ENCODE results near the gene FSCN2. TPM values are rescaled to one million over a fixed set of nuclear protein-coding genes. Genes with fewer than 3 reads are reported as not detected.
A peak's percentile ranks its signal among the peaks of the same experiment; 100 is the strongest.

Gene FSCN2
- total RNA-seq, 2 donors from 2014 or later, result 2.3 to 4.9 TPM

DNA sequence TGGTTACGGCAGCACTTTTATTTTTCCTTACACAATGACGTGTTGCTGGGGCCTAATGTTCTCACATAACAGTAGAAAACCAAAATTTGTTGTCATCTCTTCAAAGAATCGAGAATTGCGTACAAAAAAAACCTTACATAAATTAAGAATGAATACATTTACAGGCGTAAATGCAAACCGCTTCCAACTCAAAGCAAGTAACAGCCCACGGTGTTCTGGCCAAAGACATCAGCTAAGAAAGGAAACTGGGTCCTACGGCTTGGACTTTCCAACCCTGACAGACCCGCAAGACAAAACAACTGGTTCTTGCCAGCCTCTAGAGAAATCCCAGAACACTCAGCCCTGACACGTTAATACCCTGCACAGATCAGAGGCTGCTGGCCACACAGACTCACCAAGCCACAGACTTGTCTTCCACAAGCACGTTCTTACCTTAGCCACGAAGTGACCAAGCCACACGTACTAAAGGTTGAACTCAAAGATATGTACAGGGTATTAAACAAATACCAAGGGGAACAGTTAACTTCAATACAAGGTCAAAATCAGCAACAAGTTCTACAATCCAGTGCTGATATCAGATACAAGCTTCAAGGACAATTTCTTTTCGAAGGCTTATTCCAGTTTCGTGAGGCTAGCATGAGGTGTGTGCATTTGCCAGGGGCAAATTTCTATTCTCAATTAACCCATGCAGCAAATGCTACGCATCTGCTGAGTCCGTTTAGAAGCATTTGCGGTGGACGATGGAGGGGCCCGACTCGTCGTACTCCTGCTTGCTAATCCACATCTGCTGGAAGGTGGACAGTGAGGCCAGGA lies 18.0 kb upstream of the FSCN2 start:
- intact Hi-C loops (cut with DNase I, micrococcal nuclease), result no loop called here
- DNase-seq (peak in 1 of 2 donors; percentile 19), ATAC-seq (no peak)

DNA sequence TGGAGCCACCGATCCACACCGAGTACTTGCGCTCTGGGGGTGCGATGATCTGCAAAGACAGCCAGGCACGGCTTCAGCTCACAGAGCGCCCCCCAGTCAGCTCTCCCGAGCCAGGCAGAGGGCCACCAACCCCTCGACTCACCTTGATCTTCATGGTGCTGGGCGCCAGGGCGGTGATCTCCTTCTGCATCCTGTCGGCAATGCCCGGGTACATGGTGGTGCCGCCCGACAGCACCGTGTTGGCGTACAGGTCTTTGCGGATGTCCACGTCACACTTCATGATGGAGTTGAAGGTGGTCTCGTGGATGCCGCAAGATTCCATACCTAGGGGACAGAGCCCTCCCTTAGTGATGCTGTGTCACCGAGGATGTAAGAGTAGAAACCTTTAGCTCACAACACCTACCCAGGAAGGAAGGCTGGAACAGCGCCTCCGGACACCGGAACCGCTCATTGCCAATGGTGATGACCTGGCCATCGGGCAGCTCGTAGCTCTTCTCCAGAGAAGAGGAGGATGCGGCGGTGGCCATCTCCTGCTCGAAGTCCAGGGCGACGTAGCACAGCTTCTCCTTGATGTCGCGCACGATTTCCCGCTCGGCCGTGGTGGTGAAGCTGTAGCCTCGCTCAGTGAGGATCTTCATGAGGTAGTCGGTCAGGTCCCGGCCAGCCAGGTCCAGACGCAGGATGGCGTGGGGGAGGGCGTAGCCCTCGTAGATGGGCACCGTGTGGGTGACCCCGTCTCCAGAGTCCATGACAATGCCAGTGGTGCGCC lies 17.2 kb upstream of the FSCN2 start:
- ATAC-seq, result no peak
- DNase-seq, result peak; percentile 37 to 52

DNA sequence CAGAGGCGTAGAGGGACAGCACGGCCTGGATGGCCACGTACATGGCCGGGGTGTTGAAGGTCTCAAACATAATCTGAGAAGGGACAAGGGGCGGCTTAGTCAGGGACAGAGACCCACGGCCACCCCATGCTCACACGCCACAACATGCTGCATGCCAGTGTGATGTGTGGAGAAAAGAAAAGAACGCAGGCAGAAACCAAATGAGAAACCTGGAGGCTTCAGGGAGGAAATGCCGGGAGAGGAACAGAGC lies 16.7 kb upstream of the FSCN2 start:
- intact Hi-C loops (cut with DNase I, micrococcal nuclease), result no loop called here
- ATAC-seq, result no peak
- no peak for DNase-seq

More for the DNA sequence above, 17.2 kb upstream of the FSCN2 start:
- intact Hi-C loops (cut with DNase I, micrococcal nuclease), result no loop called here

DNA sequence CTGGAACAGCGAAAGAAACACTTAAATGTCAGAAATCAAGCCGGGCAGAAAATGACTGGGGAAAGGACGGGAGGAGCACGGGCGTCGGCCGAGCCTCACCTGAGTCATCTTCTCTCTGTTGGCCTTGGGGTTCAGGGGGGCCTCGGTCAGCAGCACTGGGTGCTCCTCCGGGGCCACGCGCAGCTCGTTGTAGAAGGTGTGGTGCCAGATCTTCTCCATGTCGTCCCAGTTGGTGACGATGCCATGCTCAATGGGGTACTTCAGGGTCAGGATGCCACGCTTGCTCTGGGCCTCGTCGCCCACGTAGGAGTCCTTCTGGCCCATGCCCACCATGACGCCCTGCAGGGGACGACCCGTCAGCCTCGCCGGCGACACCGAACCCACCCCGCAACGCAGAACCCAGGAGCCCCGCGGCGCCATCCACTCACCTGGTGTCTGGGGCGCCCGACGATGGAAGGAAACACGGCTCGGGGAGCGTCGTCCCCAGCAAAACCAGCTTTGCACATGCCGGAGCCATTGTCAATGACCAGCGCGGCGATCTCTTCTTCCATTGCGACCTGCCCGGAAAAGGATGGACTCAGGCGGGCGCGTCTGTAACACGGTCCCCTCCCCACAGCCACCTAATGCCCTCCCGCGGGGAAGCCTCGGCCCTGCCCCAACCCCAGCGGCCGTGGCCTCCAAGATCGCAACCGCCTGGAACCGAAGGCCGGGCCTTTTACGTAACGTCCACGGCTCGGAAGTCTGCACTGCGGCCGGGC lies 16.2 kb upstream of the FSCN2 start:
- ATAC-seq (peak; percentile 0), DNase-seq (peak; percentile 40 to 50)
- intact Hi-C loops (cut with DNase I, micrococcal nuclease), result no loop called here

DNA sequence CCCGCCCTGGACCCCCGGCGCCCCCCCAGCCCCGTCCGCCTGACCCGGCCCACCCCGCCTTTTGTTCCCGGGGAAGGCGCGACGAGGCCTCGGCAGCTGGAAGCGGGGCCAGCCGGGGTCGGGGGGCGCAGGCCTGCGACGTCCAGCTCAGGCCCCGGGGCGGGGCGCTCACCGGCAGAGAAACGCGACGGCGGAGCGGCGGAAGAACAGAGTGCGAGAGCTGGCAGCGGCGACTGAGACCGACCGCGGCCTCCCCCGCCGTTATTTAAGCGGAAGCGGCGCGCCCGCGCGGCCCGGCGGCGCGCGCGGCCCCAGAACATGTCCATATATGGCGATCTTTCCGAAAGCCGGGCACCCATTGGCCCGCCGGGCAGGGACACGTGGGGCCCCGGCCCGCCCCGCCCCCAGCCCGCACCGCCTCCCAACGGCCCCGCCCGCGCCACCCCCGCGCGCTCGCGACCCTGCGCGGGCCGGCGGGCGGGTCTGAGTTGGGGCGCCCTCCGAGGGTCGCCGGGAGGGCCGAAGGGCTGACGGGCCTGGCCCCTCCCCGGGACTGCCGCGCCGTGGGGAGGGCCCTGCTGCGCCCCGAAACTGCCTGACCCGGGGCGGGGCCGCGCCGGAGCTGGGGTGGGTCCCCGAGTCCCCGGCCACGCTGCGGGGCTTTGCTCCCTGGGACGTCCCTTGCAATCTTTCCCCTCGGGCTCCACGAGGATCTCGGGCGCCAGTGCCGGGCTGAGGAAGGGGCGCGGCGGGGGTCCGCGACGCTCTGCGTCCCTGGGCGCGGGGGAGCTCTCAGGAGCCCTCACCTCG lies 15.4 kb upstream of the FSCN2 start, which contains the start of gene ACTG1:
Gene ACTG1 (minus strand): TSS at position 238 of the 810 bp plus-strand sequence. CDS start 445 bp downstream, outside the sequence.
- peak; percentile 93 for DNase-seq
- intact Hi-C loops (cut with DNase I, micrococcal nuclease), result no loop called here
- ATAC-seq, result peak; percentile 48

DNA sequence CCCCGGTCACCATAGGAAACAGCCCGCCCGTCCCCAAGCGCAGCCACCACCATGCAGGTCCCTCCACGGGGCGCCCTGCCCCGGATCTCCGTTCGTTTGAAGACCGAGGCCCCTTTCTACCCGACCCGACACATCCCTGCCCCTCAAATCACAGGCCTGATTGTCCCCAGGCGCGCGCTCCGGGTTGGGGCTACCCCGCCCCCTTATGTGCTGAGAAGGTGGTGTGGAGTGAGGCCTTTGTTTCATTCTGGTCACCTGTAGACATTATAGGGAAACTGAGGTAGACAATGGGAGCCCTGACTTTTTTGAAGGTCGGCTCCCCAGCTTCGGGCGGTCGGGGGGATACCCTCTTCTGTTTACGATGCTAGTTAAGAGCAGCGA lies 14.8 kb upstream of the FSCN2 start:
- intact Hi-C loops (cut with DNase I, micrococcal nuclease), result no loop called here
- peak; percentile 74 to 77 for DNase-seq
- ATAC-seq, result peak; percentile 27

DNA sequence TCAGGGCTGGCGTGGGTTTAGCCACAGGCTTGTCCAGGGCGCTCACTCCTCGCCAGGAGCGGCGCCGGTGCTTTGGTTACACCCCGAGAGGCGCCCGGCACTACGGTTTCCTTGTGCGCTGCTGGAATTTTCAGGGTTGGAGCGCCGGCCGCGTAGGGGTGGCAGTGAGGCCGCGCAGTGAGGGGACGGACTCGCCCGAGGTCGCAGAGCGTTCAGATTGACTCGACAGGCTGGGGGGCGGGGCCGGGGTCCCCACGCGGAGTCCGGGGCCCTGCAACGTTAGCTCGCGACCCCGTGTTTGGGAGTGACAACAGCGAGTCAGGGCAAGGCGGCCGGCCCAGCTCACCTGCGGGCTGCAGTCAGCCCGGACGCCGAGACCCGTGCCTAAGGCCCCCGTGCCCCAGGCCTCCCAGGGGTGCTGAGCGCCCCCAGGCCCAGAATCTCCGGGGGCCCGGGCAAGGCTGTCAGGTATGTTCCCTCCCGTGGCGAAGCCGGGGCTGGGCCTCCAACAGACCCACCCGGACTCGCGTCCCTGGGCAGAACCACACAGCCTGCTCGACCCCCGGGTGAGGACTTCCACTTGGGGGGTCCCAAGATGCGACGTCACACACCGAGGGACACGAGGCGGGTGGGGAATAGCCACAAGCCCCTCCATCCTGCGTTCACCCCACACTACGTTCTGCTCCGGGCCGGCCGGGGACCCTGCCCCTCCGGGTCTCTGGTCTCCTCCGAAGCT lies 14.3 kb upstream of the FSCN2 start:
- DNase-seq (peak; percentile 54 to 80), ATAC-seq (peak; percentile 37)
- intact Hi-C loops (cut with DNase I, micrococcal nuclease), result no loop called here

DNA sequence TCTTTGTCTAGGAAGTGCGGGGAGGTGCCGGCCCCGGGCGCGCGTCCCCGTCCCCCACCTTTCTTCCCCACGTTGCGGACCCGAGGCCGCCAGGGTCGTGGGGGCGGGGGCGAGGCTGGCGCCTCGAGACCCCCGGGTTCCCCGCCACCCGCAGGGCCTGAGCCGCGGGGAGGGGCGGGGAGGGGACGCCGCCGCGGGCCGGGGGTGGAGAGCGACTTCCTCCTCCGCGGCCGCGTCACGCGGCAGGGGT lies 13.8 kb upstream of the FSCN2 start:
- intact Hi-C loops (cut with DNase I, micrococcal nuclease), result no loop called here

DNA sequence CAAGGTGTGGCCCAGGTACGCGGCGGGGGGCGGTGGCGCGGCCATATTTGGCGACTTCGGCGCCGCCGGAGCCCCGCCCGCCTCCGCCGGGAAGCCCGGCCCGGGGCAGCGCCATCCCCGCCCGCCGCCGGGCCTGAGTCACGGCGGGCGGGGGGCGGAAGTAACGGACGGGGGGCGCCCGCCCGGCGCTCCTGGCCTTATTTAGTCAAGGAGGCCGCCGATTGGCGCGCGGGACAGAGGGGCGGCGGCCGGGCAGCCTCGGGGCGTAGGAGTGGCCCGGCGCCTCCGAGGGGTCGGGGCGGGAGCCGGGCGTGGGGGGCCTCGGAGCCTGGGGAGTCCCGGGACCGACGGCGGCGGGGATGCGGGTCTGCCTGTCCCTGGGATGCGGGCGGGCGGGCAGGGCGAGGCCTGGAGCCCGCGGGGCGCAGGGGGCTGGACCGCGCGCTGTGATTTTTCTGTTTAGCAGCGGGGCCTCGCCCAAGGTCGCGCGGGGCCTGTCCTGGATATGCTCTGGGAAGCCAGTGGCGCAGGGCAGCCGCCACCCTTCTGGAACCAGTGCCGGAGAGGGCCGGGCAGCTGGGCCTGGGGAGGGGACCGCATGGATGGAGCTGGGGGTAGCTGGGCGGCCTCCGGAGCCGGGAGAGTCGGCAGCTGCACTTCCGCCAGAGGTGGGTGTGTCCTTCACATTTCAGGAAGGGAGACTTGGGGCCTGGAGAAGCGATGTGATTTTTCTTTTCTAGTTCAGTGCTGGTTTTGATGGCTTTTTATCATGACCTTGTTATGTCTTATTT lies 13.2 kb upstream of the FSCN2 start:
- intact Hi-C loops (cut with DNase I, micrococcal nuclease), result no loop called here
- ATAC-seq, result peak; percentile 47
- peak; percentile 86 to 91 for DNase-seq

More for the DNA sequence above, 13.8 kb upstream of the FSCN2 start:
- peak; percentile 1 for ATAC-seq
- no peak for DNase-seq

DNA sequence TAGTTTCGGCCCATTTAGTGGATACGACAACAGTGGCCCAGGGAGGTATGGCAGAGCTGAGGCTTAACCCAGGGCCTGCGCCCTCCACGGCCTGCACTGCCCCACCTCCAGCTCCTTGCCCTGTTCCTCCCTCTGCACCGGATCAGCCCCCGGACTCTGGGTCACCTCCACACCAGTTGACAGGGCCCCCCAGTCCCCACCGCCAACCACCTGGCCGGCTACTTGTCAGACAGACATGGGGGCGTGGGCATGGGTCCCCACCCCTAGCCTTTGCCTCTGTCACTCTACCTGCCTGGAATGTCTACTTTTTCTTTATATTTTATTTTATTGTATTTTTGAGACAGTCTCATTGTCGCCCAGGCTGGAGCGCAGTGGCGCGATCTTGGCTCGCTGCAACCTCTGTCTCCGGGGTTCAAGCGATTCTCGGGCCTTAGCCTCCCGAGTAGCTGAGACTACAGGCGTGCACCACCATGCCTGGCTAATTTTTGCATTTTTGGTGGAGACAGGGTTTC lies 12.6 kb upstream of the FSCN2 start:
- DNase-seq, result peak; percentile 41 to 55
- intact Hi-C loops (cut with DNase I, micrococcal nuclease), result no loop called here
- ATAC-seq, result no peak

DNA sequence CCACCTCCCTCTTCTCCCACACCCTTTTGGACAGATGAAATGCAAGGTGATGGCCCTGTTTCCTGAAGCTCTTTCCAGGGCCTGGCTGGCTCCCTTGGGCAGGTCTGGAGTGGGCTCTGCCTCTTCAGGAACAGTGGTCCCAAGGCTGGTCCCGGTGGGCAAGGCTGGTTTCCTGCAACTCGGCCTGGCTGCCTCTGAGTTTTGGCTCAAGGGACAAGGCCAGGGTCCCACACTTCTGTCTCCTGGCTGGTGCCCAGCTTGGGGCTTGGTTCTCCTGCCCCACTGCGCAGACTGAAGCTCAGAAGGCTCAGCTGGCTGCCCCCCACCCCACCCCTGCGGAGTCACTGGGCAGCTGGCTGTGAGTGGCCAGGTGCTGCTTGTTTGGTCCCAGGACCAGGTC lies 11.7 kb upstream of the FSCN2 start:
- DNase-seq, result peak; percentile 28 to 31
- no peak for ATAC-seq
- intact Hi-C loops (cut with DNase I, micrococcal nuclease), result no loop called here

DNA sequence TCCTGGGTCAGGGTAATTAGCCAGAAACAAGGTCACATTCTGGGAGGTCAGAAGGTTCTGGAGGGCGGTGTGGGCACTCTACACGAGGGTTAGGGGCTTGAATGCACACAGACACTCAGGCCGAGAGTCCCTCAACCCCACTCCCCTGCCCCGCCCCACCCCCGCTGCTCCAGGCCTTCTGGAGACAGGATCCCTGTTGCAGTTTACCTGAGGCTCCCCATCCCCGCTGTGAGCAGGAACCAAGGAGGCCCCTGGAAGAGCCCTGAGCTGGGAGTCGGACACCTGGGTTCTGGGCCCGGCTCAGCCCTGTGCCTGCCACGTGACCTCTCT lies 11.2 kb upstream of the FSCN2 start:
- intact Hi-C loops (cut with DNase I, micrococcal nuclease), result no loop called here

DNA sequence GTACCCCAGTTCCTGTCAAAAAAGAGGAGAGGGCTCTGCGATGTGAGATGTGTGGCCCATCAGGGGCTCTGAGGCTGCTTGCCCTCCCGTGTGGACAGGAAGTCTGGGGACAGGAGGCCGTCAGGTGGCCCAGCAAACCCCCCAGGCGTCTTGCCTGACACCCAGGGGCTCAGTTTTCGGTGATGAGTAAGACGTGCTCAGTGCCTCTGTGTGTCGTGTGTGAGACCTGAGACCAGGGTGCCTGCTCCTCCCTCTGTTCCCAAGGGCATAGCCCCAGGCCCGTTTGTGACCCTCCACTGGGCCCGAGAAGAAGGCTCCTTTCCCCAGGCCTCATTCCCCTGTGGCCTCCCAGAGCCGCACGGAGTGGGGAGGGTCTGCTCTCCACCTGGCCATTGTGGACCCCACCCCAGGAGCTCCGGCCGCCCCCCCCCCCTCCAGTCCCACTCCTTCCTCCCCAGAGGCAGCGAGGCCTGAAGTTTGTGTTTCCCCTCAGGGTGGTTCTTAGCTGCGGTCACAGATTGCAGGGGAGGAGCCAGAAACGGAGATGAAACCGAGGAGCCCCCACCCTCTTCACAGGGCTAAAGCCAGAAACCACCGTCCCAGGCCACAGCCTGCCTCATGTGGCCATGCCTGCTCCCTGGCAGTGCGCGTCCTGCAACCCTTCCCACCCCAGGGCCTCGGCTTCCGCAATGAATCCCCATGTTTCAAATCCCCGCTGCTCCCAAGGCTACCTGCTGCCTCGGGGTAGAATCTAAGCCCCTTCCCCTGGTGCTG lies 10.7 kb upstream of the FSCN2 start:
- ATAC-seq, result no peak
- intact Hi-C loops (cut with DNase I, micrococcal nuclease), result no loop called here

More for the DNA sequence above, 11.2 kb upstream of the FSCN2 start:
- ATAC-seq (no peak), DNase-seq (peak; percentile 23 to 26)

DNA sequence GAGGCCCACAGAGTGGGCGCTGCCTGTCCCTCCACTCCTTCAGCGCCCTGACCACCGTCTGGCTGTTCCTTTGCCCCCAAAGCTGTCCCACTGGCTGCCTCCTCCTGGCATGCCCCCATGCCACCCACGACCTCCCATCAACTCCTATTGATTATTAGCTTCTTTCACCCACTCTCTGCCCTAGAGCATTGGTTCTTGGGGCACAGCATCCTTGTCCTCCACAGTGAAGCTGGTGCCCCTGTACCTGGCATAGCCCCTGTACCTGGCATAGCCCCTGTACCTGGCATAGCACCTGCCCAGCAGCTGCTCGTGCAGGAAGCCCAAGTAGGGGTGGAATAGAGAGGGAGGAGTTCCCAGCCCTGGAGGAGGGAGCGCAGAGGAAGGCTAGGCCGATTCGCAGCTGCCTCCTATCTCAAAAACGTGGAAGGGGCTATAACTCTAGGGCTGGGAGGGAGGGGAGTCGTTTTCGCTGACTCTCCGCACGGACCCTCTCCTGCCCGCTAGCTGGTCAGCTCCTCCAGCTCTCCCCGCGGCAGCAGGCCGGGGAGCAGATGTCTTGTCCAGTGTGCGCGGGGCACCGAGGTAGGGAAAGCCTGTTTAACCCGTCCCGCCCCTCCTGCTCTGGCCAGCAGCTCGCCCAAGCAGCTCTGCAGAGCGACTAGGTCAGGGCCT lies 9.9 kb upstream of the FSCN2 start:
- DNase-seq, result no peak
- peak; percentile 1 for ATAC-seq
- intact Hi-C loops (cut with DNase I, micrococcal nuclease), result no loop called here

More for the DNA sequence above, 10.7 kb upstream of the FSCN2 start:
- DNase-seq, result peak; percentile 46 to 65

DNA sequence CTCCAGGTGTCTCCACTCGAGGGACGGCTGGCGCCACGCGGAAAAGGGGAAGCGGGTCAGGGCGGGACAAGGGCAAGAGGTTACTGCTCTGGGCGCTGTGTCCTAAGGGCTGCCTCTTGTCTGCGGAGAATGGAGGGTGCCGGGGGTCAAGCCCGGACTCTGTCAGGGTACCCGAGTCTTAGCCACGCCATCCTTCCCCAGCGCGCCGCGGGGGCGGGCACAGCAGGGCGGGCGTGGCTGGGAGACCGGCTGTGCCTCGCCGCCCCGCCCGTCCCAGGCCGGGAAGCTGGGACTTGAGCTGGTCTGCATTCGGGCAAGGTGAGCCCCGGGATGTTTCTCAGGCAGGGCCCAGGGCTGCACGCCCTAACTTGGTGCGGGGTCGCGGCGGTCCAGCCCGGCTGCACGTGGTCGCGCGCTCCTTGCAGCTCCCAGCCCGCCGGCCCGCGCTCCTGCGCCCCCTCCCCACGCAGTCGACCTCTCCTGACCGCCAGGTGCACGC lies 9.3 kb upstream of the FSCN2 start:
- intact Hi-C loops (cut with DNase I, micrococcal nuclease), result no loop called here
- DNase-seq, result peak; percentile 74 to 79

More for the DNA sequence above, 9.3 kb upstream of the FSCN2 start:
- peak; percentile 60 for ATAC-seq
